AG04450 (cell line): ENCODE data around the gene GRID1. TPM values are rescaled to one million over a fixed set of nuclear protein-coding genes. Genes with fewer than 3 reads are reported as not detected.

ENCODE experiments used
- CTCF ChIA-PET: fragments of 300-600, 350-600 bp; formaldehyde crosslinking; extraction: SDS; loops from one replicate; lab custom pipeline; 2022; ENCODE audit warnings: antibody characterized with exemption, inconsistent platforms; lab: Charles Lee
- POLR2A ChIA-PET: fragments of 350-600 bp; formaldehyde crosslinking; extraction: SDS; loops from one replicate; lab custom pipeline; 2021; ENCODE audit warnings: antibody characterized with exemption, inconsistent platforms; lab: Yijun Ruan, JAX
- DNase-seq: peaks from one replicate; pipeline ENCODE4 v3.0.0-alpha.2; 2011; ENCODE audit warnings: low read depth, low spot score
- H3K27ac ChIP-seq: one replicate; pipeline ENCODE4 v1.5.1; 2012; ENCODE audit warnings: low read depth, low read length, control low read depth
- H3K27me3 ChIP-seq: one replicate; pipeline ENCODE4 v1.6.0; 2012; ENCODE audit warnings: low read length; ENCODE audit not compliant: control insufficient read depth, insufficient read depth
- H3K4me3 ChIP-seq: 2 replicates; pipeline ENCODE4 v1.5.1; 2011; ENCODE audit warnings: mild to moderate bottlenecking, low read depth, low read length, control low read depth
- H3K9me3 ChIP-seq: 2 replicates; pipeline ENCODE4 v1.5.1; 2012; ENCODE audit warnings: low read length; ENCODE audit not compliant: control insufficient read depth, insufficient read depth
- CTCF ChIP-seq: IDR thresholded peaks from 2 replicates; pipeline ENCODE4 v1.5.1; 2011; ENCODE audit warnings: low read depth, low read length, control low read depth, inconsistent platforms
- polyA plus RNA-seq: library from polyadenylated mRNA; depleted of rRNA; stranded (reverse); fragments of >200 nt; gene quantifications from 2 replicates; pipeline ENCODE4 v1.2.3, GENCODE V29; 2011

The GRID1 gene
- polyA plus RNA-seq, 1 experiment: not detected

- Histone ChIP-seq H3K27me3 (no peaks in the 10 kb centered on the region), H3K9me3 (no peaks in the 10 kb centered on the region), H3K4me3 (no peak overlapping the region), H3K27ac (no peak overlapping the region)
- ChIA-PET POLR2A (no interaction called here), CTCF (no interaction called here)
- no peak for DNase-seq
- TF ChIP-seq CTCF: no peak
These were observed 81.3 kb downstream of the GRID1 start for GRCh38 chr10:86285136-86285790.

- DNase-seq: no peak
- ChIA-PET POLR2A (no interaction called here), CTCF (no interaction called here)
- H3K9me3 ChIP-seq: no peaks in the 10 kb centered on the region
- H3K27me3 ChIP-seq: no peaks in the 10 kb centered on the region
- TF ChIP-seq CTCF: no peak
- H3K27ac ChIP-seq: no peak overlapping the region
- no peak overlapping the region for H3K4me3 ChIP-seq
These were observed 82.1 kb downstream of the GRID1 start for GRCh38 chr10:86284355-86285105.

GRCh38 chr10:86283466-86284287 lies 82.9 kb downstream of the GRID1 start:
- H3K4me3 ChIP-seq: no peak overlapping the region
- DNase-seq: no peak
- H3K27me3 ChIP-seq: no peaks in the 10 kb centered on the region
- H3K27ac ChIP-seq: no peak overlapping the region
- POLR2A ChIA-PET: no interaction called here
- TF ChIP-seq CTCF: no peak
- no peaks in the 10 kb centered on the region for H3K9me3 ChIP-seq
- CTCF ChIA-PET: no interaction called here

GRCh38 chr10:86282664-86283465 lies 83.7 kb downstream of the GRID1 start:
- Histone ChIP-seq H3K4me3 (no peak overlapping the region), H3K9me3 (no peaks in the 10 kb centered on the region), H3K27me3 (no peaks in the 10 kb centered on the region), H3K27ac (no peak overlapping the region)
- DNase-seq: no peak
- ChIA-PET CTCF (no interaction called here), POLR2A (no interaction called here)
- no peak for TF ChIP-seq CTCF
